ENCODE measurements around the gene SPTSSA. TPM values are rescaled to one million over a fixed set of nuclear protein-coding genes. Genes with fewer than 3 reads are reported as not detected.

Gene SPTSSA
- total RNA-seq, 4 donors from 2014 or later, result 11.5 to 32.1 (median 16.5) TPM

- TF ChIP-seq CTCF (IDR thresholded peaks at IDR 0.05; ENCODE audit: low read depth), result no peak
Measured at GRCh38 chr14:34452258-34452822, 9.7 kb downstream of the SPTSSA start.

- TF ChIP-seq CTCF (IDR thresholded peaks at IDR 0.05; ENCODE audit: low read depth), result no peak
Measured at GRCh38 chr14:34450958-34451357, 11.1 kb downstream of the SPTSSA start.

GRCh38 chr14:34450542-34450915 lies 11.5 kb downstream of the SPTSSA start:
- TF ChIP-seq CTCF (IDR thresholded peaks at IDR 0.05; ENCODE audit: low read depth), result no peak

GRCh38 chr14:34449819-34450541 lies 12.1 kb downstream of the SPTSSA start:
- no peak for TF ChIP-seq CTCF (IDR thresholded peaks at IDR 0.05; ENCODE audit: low read depth)

GRCh38 chr14:34439090-34439489 lies 22.9 kb downstream of the SPTSSA start:
- no peak for TF ChIP-seq CTCF (IDR thresholded peaks at IDR 0.05; ENCODE audit: low read depth)

GRCh38 chr14:34438438-34438837 lies 23.6 kb downstream of the SPTSSA start:
- TF ChIP-seq CTCF (IDR thresholded peaks at IDR 0.05; ENCODE audit: low read depth), result no peak

- TF ChIP-seq CTCF (IDR thresholded peaks at IDR 0.05; ENCODE audit: low read depth), result no peak
Measured at GRCh38 chr14:34437729-34438080, 24.3 kb downstream of the SPTSSA start.
